ENCODE data around the gene OTUB2.

The OTUB2 gene

GRCh38 chr14:94051115-94051514 lies 25.0 kb downstream of the OTUB2 start:
- no peaks in the 10 kb centered on the region for H3K9me2 ChIP-seq (replicated peaks; ENCODE audit: control insufficient read depth, low read length)
- H3K4me3 ChIP-seq (ENCODE audit: low read length), result no peak overlapping the region
- no peak overlapping the region for H3K4me2 ChIP-seq (ENCODE audit: low read length)
- H3K4me1 ChIP-seq (ENCODE audit: control insufficient read depth, low read length), result no peaks in the 10 kb centered on the region
- no peaks in the 10 kb centered on the region for H3K79me2 ChIP-seq (ENCODE audit: control insufficient read depth, low read length)
- no peaks in the 10 kb centered on the region for H3F3A ChIP-seq (ENCODE audit: control insufficient read depth, insufficient read depth)
- no peaks in the 10 kb centered on the region for H3K27me3 ChIP-seq (ENCODE audit: control insufficient read depth, low read length)
- no peaks in the 10 kb centered on the region for H4K20me1 ChIP-seq (ENCODE audit: control insufficient read depth, insufficient read depth, low read depth, low read length)
- peaks cover 90% of the 10 kb centered on the region for H3K36me3 ChIP-seq (ENCODE audit: control insufficient read depth, low read length)
- no peaks in the 10 kb centered on the region for H3K9me3 ChIP-seq (ENCODE audit: control insufficient read depth, insufficient read depth, low read length)
- no peak for TF ChIP-seq EZH2phosphoT487 (IDR thresholded peaks at IDR 0.05; ENCODE audit: borderline replicate concordance, low read length)
- TF ChIP-seq CTCF (IDR thresholded peaks at IDR 0.05; ENCODE audit: low read depth, low read length, poor library complexity, severe bottlenecking), result no peak
- H3K27ac ChIP-seq (ENCODE audit: low read depth, low read length), result no peak overlapping the region

DNA sequence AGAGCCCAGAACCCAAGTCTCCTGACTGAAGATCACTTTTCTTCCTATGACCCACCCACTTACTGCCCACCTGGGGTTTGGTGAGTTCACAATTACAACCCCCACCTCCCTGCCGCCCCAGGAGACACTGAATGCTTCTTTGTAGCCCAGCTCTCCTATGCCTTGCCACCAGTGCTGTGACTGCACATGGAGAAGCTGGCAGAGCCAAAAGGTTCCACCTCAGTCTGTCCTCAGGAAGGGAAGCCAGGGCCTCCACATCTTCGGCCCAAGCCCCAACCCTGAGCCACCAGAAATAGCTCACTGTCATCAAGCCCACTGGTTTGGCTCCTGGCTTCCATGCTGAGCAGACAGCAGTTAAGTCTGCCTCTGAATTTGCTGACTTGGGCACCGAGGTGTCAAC lies 25.6 kb downstream of the OTUB2 start:
- Histone ChIP-seq H3K9me2 (replicated peaks; ENCODE audit: control insufficient read depth, low read length) (no peaks in the 10 kb centered on the region), H3K79me2 (ENCODE audit: control insufficient read depth, low read length) (no peaks in the 10 kb centered on the region), H3K4me2 (ENCODE audit: low read length) (no peak overlapping the region), H3F3A (ENCODE audit: control insufficient read depth, insufficient read depth) (no peaks in the 10 kb centered on the region), H3K27me3 (ENCODE audit: control insufficient read depth, low read length) (no peaks in the 10 kb centered on the region), H3K9me3 (ENCODE audit: control insufficient read depth, insufficient read depth, low read length) (no peaks in the 10 kb centered on the region), H3K27ac (ENCODE audit: low read depth, low read length) (no peak overlapping the region), H4K20me1 (ENCODE audit: control insufficient read depth, insufficient read depth, low read depth, low read length) (no peaks in the 10 kb centered on the region), H3K4me3 (ENCODE audit: low read length) (no peak overlapping the region), H3K4me1 (ENCODE audit: control insufficient read depth, low read length) (no peaks in the 10 kb centered on the region), H3K36me3 (ENCODE audit: control insufficient read depth, low read length) (peaks cover 92% of the 10 kb centered on the region)
- TF ChIP-seq CTCF (IDR thresholded peaks at IDR 0.05; ENCODE audit: low read depth, low read length, poor library complexity, severe bottlenecking), result no peak
- TF ChIP-seq EZH2phosphoT487 (IDR thresholded peaks at IDR 0.05; ENCODE audit: borderline replicate concordance, low read length), result no peak

DNA sequence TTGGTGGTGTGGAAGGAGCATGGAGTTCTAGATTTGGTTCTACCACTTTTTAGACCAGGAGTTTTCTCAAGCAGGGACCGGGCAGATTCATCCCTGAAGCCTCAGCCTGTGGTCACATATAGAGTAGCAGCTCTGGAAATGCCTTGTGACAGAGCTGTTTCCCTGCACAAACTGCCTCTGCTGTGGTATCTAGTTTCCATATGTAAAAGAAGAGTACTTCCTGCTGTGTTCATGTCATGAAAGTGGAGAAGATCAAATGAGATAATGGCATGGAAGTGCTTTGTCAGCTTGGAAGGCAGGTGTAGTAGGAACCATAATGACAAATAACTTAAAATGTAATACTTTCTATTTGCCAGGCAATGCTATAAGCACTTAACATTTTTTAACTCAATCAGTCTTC lies 26.1 kb downstream of the OTUB2 start:
- no peaks in the 10 kb centered on the region for H3K27me3 ChIP-seq (ENCODE audit: control insufficient read depth, low read length)
- no peaks in the 10 kb centered on the region for H3K9me2 ChIP-seq (replicated peaks; ENCODE audit: control insufficient read depth, low read length)
- H3K4me2 ChIP-seq (ENCODE audit: low read length), result no peak overlapping the region
- H4K20me1 ChIP-seq (ENCODE audit: control insufficient read depth, insufficient read depth, low read depth, low read length), result 0 out of 2 replicates have a peak, but pooled peaks cover 4% of the 10 kb centered on the region
- H3K4me1 ChIP-seq (ENCODE audit: control insufficient read depth, low read length), result no peaks in the 10 kb centered on the region
- peaks cover 92% of the 10 kb centered on the region for H3K36me3 ChIP-seq (ENCODE audit: control insufficient read depth, low read length)
- no peaks in the 10 kb centered on the region for H3K79me2 ChIP-seq (ENCODE audit: control insufficient read depth, low read length)
- no peak overlapping the region for H3K4me3 ChIP-seq (ENCODE audit: low read length)
- no peak overlapping the region for H3K27ac ChIP-seq (ENCODE audit: low read depth, low read length)
- no peaks in the 10 kb centered on the region for H3K9me3 ChIP-seq (ENCODE audit: control insufficient read depth, insufficient read depth, low read length)
- TF ChIP-seq EZH2phosphoT487 (IDR thresholded peaks at IDR 0.05; ENCODE audit: borderline replicate concordance, low read length), result no peak
- no peak for TF ChIP-seq CTCF (IDR thresholded peaks at IDR 0.05; ENCODE audit: low read depth, low read length, poor library complexity, severe bottlenecking)
- H3F3A ChIP-seq (ENCODE audit: control insufficient read depth, insufficient read depth), result no peaks in the 10 kb centered on the region

- Histone ChIP-seq H3K4me3 (ENCODE audit: low read length) (no peak overlapping the region), H3K27me3 (ENCODE audit: control insufficient read depth, low read length) (no peaks in the 10 kb centered on the region), H3F3A (ENCODE audit: control insufficient read depth, insufficient read depth) (no peaks in the 10 kb centered on the region), H3K79me2 (ENCODE audit: control insufficient read depth, low read length) (no peaks in the 10 kb centered on the region), H3K9me3 (ENCODE audit: control insufficient read depth, insufficient read depth, low read length) (no peaks in the 10 kb centered on the region), H3K9me2 (replicated peaks; ENCODE audit: control insufficient read depth, low read length) (no peaks in the 10 kb centered on the region), H3K27ac (ENCODE audit: low read depth, low read length) (no peak overlapping the region), H3K36me3 (ENCODE audit: control insufficient read depth, low read length) (peaks cover 92% of the 10 kb centered on the region), H4K20me1 (ENCODE audit: control insufficient read depth, insufficient read depth, low read depth, low read length) (0 out of 2 replicates have a peak, but pooled peaks cover 4% of the 10 kb centered on the region), H3K4me2 (ENCODE audit: low read length) (no peak overlapping the region), H3K4me1 (ENCODE audit: control insufficient read depth, low read length) (no peaks in the 10 kb centered on the region)
- no peak for TF ChIP-seq CTCF (IDR thresholded peaks at IDR 0.05; ENCODE audit: low read depth, low read length, poor library complexity, severe bottlenecking)
- TF ChIP-seq EZH2phosphoT487 (IDR thresholded peaks at IDR 0.05; ENCODE audit: borderline replicate concordance, low read length), result no peak
Observed at GRCh38 chr14:94052662-94053061, 26.5 kb downstream of the OTUB2 start.
